ENCODE data around the gene PSMC3IP.

The PSMC3IP gene

DNA sequence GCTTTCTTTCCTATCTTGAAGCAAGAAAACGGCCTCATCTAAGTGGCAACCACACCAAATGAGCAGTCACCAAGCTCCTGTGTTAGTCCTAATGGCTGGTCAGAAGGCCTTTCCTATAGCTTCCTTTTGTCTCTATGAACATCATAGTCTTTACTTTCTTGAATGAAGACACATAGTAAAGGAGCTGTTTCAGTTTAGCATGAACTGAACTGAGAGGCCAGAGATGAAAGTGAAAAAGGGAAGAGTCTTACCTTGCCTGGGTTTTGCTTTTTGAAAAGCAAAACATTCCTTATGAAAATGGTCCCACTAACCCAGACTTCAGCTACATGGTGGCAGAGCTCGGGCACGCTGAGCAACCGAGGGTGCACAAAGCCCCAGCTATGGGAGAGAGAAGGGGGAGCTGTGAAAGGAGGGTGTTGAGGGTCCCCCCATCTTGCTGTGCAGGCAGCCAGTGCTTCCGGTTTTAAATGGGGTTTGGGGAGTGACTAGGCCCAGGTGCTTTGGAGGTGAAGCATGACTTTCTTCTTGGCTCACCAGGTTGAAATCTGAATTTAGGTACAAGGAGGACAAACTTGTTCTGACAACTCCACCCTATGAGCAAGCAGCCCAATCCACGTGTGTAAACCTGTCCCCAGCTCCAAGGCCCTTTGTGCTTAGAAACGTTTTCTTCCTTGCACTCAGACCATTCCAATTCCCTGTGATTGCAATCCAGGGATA lies 9.1 kb upstream of the PSMC3IP start:
- in situ Hi-C loops (cut with HindIII; ENCODE audit: low sequenced_read_pairs): no loop called here

DNA sequence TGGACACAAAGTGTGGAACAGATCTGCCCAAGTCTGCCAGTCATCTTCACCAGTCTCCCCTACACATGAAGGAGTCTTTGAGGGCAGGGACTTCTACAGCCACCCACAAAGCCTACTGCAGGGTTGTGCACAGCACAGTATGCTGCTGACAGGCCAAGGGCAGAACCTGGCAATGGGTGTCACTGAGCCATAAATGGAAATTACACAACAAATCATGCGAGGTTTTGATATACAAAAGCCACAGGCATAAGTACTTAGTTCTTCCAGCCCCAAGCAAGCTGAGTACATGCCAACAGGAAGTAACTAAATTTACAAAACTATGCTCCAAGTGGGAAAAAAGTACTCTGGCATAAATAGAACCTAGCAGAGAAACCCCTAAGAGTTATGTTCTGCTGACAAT lies 7.8 kb upstream of the PSMC3IP start:
- in situ Hi-C loops (cut with HindIII; ENCODE audit: low sequenced_read_pairs): no loop called here

DNA sequence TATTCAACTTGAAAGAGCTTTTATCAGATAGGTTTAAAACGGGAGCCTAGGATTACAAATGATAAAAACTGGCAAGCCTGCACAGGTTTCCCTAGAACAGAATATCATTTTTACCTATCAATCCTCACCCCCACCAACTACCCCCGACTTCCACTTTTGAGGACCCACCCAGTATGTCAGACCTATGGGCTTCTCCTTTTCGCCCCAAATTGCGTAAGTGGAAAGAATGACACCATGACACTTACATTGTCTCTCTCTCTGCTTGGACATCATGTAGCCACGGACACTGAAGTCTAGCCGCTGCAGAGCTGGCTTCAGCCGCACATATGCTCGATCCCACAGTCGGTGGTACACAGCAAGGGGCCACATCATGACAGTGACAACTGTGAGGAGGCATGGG lies 7.4 kb upstream of the PSMC3IP start:
- in situ Hi-C loops (cut with HindIII; ENCODE audit: low sequenced_read_pairs): no loop called here

DNA sequence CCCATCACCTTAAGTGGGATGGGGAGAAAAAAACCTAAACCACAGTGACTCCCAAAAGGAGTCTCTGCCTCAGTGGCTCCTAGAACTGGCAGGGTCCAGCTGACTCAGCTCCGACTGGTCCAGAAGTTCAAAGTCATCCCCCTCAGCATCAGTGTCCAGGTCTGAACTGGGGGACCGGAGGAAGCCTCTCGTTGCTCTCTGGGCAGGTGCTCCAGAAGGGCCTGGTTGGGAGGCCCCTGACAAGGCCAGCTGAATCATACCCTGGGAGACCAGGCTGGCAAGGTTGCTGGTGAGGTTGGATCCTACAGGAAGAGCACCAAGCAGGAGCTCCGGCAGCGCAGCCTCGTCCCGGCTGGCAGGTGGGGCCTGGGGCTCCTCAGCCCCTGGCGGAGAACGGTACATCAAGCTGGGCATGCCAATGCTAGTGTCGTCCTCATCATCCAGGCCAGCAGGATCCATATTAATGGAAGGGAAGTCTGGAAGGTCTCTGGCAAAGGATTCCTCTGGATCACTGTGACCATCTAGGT lies 4.3 kb upstream of the PSMC3IP start:
- in situ Hi-C loops (cut with HindIII; ENCODE audit: low sequenced_read_pairs): no loop called here

DNA sequence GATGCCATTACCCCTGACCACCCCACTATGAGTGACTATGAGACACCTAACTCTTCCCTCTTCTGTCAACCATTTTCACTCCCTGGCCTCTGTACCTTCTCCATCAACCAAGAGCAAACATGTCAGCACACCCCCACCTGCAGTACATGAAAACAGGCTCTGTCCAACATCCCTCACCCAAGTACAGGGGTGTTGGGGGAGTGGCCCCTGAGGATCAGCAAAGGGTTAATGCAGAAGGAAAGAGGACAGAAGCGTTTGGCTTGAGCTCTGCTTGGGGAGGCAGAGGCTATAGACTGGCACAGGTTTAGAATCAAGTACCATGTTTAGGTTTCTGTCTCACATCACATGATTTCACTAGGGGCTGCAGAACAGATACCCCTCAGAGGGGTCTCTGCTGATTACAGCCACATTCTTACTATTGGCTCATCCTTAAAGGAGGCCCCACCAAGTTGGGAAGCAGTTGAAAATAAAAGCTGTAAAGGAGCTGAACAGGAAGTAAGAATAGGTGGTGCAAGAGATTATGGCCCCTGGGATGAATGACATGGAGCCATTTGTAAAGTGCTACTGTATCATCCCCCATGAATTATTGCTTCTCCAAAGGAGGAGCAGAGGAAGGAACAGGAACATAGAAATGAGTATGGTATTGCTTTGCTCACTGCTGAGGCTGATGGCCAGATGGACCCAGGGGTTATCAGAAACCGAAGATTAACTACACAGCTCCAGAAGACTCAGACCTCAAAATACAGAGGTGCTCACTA lies 2.4 kb upstream of the PSMC3IP start:
- in situ Hi-C loops (cut with HindIII; ENCODE audit: low sequenced_read_pairs): no loop called here

DNA sequence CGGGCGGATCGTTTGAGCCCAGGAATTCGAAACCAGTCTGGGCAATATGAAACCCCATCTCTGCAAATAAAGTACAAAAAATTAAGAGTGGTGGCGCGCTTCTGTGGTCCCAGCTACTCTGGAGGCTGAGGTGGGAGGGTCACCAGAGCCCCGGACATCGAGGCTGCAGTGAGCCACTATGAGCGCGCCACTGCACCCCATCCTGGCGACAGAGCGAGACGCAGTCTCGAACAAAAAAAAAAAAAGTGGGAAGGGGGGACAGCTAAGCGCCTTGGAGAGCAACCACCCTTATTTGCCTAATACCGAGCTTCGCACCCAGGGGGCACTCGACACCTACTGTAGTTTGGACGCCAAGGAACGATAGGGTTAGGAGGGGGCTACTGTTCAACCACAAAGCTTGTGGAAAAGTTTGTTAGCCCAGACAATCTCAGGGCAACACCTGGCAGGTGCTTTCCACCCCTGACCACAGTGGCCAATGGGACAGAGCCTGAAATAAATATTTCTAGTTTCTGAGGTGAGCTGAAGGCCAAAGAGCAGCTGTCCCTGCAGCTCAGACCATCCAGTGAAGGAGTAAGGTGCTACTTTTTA lies 847 bp upstream of the PSMC3IP start:
- in situ Hi-C loops (cut with HindIII; ENCODE audit: low sequenced_read_pairs): no loop called here

DNA sequence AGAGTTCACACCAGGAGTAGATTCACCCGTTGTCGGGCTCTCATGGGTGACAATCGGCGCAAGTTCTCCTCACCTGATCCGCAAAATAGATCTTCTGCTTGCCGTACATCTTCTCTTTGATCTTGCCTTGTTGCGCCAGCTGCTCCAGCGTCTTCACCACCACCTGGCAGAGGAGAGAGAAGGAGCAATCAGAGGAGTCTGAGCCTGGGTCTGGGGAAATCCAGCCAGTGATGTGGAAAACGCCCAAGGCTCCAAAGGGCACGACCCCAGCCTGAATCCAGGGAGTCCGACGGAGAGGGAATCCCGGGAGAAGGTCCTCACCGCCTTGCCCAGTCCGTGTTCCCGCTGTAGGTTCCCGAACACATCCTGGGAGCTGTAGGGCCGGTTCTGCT lies 393 bp downstream of the PSMC3IP start:
- in situ Hi-C loops (cut with HindIII; ENCODE audit: low sequenced_read_pairs): no loop called here

DNA sequence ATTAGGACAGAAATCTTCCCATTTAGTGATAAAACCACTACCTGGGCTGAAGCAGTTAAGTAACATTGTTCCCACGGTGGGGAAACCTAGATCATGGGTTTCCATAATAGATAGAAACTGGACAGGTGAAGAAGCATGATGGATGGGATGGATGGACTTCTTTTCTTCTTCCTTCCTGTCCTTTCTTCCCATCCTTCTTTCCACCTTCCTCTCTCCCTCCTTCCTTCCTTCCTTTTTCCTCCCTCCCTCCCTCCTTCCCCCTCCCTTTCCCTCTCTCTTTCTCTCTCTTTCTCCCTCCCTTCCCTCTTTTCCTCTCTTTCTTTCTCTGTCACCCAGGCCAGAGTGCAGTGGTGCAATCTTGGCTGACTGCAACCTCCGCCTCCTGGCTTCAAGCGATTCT lies 3.1 kb downstream of the PSMC3IP start:
- in situ Hi-C loops (cut with HindIII; ENCODE audit: low sequenced_read_pairs): no loop called here

DNA sequence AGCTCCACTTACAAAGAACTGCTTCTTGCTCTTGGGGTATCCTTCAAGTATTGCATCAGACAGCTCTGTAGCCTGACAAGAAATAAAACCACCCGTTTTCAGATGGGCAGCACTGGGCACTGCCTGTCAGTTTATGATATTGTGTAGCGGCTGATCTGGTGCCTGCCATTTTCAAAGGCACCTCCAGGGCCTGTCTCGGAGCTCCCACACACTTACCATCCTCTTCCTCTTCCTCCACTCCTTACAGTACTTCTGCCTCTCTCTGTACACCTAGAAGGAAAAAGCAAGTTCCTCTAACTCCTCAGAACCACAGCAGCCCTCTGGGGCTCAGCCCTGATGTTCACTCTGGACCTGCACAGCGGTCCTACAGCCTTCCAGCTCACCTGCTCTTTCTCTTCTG lies 4.4 kb downstream of the PSMC3IP start:
- in situ Hi-C loops (cut with HindIII; ENCODE audit: low sequenced_read_pairs): no loop called here

DNA sequence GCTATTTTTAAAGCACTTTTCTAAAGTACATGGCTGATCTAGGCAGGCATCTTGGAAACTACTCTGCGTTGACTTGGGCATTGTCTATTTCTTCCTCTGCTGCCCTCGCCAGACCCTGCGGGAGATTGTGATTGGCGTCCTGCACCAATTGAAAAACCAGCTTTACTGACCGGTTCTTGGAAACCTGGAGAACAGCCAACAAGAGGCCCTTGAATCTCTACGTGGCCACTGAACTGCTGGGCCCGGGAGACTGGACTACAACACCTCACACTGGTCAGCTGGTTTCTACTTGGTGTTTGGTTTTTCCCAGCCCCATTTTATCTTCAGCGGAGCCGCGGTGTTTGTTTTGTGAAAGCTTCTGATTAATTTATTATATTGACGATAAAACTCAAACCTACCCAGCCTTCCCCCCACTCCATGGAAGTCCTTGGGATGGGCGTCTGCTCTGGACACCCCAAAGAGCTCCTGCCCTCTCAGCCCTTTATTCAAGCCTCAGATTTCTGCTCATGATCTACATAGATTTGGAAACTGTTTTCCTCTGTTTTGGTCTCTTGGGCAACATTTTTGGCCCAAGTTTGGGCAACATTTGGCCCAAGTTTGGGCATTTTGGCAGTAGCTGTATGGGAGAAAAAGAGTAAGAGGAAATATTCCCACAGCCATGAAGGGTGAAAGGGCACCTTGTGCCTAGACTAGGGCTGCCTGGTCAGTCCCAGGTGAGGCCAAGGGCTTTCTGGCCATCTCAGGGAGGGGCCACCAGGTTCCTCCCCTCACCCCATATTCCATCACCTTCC lies 5.9 kb downstream of the PSMC3IP start:
- in situ Hi-C loops (cut with HindIII; ENCODE audit: low sequenced_read_pairs): no loop called here

DNA sequence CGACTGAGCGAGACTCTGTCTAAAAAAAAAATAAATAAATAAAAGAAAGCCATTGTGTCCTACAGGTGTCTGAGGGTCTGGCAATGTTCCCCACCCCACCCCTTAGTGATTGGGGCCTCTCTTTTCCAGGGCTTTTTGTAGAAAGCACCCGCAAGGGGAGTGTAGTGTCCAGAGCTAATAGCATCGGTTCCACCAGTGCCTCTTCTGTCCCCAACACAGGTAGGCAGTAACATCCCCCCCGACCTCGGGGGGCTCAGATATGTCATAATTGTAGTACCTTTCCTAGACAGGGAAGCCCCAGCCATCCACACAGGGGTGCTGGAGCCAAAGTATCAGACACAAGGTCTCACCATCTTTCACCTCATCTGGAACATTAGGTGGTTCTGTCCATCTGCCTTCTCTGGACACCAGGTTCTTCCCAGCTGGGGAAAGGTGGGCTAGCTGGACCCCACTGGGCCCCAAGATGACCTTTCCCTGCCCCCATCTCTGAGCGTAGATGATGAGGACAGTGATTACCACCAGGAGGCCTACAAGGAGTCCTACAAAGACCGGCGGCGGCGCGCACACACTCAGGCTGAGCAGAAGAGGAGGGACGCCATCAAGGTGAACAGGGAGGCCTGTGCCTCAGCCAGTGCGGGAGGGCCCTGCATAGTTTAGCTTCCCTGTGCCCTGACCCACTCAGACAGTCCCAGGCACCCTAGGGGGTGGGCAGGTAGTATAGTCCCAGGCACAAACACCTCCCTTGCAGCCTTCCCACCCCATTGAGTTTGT lies 9.0 kb downstream of the PSMC3IP start:
- in situ Hi-C loops (cut with HindIII; ENCODE audit: low sequenced_read_pairs): no loop called here

DNA sequence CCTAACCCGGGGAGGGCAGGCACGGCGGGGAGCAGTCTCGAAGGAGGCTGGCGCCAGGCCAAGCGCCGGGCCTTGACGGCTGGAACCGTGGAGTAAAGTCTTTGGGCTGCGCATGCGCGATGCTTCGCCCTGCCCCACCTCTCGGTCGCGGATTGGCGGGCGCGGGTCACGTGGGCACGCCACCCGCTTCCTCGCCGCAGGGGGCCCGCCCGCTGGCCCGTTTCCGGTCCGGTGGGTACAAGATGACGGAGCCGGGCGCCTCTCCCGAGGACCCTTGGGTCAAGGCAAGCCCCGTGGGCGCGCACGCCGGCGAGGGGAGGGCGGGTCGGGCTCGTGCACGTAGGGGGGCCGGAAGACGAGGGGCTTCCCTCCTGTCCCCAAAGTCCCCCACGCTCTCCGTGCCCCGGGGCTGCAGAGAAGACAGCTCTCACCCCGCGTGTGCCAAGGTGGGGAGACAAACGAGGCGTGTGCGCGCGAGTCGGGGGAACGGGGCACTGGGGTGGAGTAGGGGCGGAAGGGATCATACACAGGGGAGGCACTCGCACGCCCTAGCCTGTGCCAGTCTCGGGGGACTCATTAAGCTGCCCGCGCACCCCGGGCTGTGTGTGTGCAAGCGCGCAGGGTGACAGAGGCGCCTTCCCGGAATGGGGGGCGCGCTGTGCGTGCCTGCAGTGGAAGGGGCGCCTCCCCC lies 10.5 kb downstream of the PSMC3IP start, which contains the start of gene MLX:
MLX (plus strand) TSS at position 218 of the 691 bp plus-strand sequence; CDS start at position 243, 25 bp downstream.
- in situ Hi-C loops (cut with HindIII; ENCODE audit: low sequenced_read_pairs): no loop called here

DNA sequence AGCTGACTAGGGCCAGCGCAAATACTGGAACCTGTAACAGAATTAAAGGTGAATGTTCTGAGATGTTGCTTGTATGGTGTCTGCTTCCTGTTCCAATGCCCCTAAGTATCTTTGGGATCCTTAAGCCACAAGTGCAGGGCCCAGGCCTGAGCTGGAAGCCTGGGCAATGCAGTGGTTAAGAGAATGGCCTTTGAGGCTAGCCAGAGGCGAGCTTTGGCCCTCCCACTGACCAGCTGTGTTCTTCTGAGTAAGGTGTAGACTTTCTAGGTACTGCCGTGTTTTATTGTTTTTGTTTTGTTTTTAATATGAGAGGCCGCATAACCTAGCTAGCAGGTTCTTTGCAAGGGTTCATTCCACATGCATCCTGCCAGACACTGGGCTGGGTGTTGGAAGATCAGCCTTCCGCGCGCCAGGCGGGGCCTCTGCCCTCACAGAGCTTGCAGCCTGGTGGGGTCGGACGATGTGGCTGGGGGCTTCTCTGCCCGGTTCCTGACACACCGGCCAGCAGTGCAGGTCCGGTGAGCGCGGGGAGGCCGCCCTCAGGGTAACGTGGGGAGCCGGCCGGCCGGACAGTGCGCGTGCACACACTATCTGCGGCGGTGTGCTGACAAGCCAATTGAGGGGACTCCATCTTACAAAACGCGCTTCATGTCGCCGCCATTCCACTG lies 11.2 kb downstream of the PSMC3IP start:
- in situ Hi-C loops (cut with HindIII; ENCODE audit: low sequenced_read_pairs): no loop called here

DNA sequence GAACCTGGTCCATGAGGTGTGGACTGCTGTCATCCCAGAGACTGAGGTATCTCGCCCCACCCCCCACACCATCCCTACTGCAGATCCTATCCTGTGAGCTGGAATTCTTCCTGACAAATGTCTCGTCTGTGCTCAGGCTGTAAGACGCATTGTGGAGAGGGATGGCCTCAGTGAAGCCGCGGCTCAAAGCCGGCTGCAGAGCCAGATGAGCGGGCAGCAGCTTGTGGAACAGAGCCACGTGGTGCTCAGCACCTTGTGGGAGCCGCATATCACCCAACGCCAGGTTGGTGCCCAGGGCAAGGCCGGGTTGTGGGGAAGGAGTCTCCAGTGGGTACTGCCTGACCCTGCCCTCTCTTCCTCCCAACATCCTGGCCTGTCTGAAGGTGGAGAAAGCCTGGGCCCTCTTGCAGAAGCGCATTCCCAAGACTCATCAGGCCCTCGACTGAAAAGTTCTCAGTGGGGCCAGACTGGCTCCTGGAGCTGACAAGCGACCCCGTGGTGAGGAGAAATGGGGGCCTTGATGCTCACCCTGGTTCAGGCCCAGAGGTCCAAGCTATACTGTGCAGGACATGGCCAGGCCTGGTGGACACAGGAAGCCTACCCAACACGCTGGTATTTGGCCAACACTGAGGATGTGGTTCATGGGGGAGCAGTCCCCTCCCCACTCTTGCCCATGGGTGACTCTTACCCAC lies 11.9 kb downstream of the PSMC3IP start:
- in situ Hi-C loops (cut with HindIII; ENCODE audit: low sequenced_read_pairs): no loop called here

DNA sequence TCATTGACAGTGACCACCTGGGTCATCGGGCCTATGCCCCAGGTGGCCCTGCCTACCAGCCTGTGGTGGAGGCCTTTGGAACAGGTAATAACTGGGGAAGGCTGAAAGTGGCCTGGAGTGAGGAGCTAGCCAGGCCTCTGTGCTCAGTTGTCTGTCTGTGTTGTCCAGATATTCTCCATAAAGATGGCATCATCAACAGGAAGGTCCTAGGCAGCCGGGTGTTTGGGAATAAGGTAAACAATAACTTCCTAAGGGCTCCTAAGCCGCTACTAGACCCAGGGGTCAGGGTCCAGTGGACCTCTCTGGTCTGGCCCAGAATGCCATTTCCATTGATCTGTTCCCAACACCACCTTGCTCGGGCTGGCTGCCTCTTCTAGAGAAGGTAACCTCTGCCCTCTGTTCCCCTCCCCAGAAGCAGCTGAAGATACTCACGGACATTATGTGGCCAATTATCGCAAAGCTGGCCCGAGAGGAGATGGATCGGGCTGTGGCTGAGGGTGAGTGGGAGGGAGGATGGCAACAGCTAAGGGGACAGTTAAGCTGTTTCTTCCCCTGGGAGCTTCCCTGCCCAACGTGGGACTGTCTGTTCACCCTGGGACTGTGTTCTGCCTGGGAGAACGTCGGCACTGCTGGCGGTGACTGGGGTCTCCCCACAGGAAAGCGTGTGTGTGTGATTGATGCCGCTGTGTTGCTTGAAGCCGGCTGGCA lies 12.6 kb downstream of the PSMC3IP start:
- in situ Hi-C loops (cut with HindIII; ENCODE audit: low sequenced_read_pairs): no loop called here

DNA sequence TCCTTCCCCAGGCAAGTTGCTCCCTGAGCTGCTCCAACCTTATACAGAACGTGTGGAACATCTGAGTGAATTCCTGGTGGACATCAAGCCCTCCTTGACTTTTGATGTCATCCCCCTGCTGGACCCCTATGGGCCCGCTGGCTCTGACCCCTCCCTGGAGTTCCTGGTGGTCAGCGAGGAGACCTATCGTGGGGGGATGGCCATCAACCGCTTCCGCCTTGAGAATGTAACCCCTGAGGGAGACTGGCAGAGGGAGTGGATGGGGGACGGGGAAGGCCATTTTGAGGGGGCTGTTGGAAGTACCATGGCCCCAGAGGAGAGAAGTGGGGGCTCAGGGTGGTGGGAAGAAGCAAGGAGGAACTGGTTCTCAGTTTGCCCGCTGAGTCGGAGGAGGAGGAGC lies 13.6 kb downstream of the PSMC3IP start:
- in situ Hi-C loops (cut with HindIII; ENCODE audit: low sequenced_read_pairs): no loop called here

DNA sequence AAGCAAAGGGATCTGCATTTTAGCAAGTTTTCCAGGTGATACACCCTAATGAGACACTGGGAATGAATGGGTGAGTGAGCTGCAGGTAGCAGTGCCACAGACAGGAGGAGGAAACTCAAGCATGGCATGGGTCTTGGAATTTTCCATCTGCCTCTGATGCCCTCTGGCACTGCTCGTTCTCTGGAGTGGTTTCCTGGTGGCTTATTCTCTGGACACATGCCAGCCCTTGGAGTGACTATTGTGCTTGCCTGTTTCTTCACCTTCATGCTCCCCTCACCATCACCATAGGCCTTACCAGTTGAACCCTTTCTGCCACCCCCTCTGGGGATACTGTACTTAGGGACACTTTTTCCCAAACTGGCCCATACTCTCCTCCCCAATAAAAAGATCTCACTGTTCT lies 14.0 kb downstream of the PSMC3IP start:
- in situ Hi-C loops (cut with HindIII; ENCODE audit: low sequenced_read_pairs): no loop called here

DNA sequence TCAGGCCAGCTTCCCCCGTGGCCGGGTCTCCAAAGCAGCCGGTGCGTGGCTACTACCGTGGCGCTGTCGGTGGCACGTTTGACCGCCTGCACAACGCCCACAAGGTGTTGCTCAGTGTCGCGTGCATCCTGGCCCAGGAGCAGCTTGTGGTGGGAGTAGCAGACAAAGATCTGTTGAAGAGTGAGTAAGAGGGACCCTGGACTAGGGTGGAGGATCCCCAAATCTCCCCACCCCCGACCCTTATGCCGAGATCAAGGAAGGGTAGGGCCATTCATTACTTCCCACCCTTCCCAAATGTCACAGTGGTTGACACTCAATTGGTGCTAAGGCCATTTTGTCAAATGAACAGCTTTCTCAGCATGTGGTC lies 14.4 kb downstream of the PSMC3IP start:
- in situ Hi-C loops (cut with HindIII; ENCODE audit: low sequenced_read_pairs): no loop called here

Data from DLD1 (cell line).